Left ventricle myocardium inferior (tissue), 1 donor: ENCODE measurements around the gene JCAD. TPM values are rescaled to one million over a fixed set of nuclear protein-coding genes. Genes with fewer than 3 reads are reported as not detected.

Source experiments
- DNase-seq: peaks from one replicate; pipeline ENCODE4 v3.0.0-alpha.2; 2020
- H3K27ac ChIP-seq: fragments of 200-600 bp; replicated peaks from 2 replicates; pipeline ENCODE4 v1.8.0; 2021
- H3K27me3 ChIP-seq: fragments of 200-600 bp; 2 replicates; pipeline ENCODE4 v1.8.0; 2021; ENCODE audit warnings: low read depth
- H3K36me3 ChIP-seq: fragments of 200-600 bp; 2 replicates; pipeline ENCODE4 v1.8.0; 2021
- H3K4me1 ChIP-seq: fragments of 200-600 bp; 2 replicates; pipeline ENCODE4 v1.8.0; 2021
- H3K4me3 ChIP-seq: fragments of 200-600 bp; 2 replicates; pipeline ENCODE4 v1.8.0; 2021; ENCODE audit warnings: mild to moderate bottlenecking, moderate library complexity
- H3K9me3 ChIP-seq: fragments of 200-600 bp; replicated peaks from 2 replicates; pipeline ENCODE4 v1.8.0; 2021
- CTCF ChIP-seq: fragments of 200-600 bp; IDR thresholded peaks from 2 replicates; pipeline ENCODE4 v1.8.0; 2021; ENCODE audit warnings: antibody characterized with exemption, mild to moderate bottlenecking, borderline replicate concordance
- intact Hi-C: fragments of 100-400 bp; cut with micrococcal nuclease; formaldehyde crosslinking; loops from one replicate; pipeline ENCODE4 v1.11.0; 2022
- total RNA-seq: library from RNA; stranded (reverse); fragmentation: NEBNext Ultra II Directional; extraction: Animal tissue kit (Norgen Biotek cat#: 25700); gene quantifications from one replicate; pipeline ENCODE4 v1.2.1, GENCODE V29; 2021
- donor health status: DM: no; HTN: yes; CAD: no; lungs with severe emphysema.

The JCAD gene
- total RNA-seq, 1 donor from 2014 or later = 23.5 TPM

- DNase-seq = no peak
Measured at GRCh38 chr10:30062582-30062981, 3.2 kb upstream of the JCAD start.

GRCh38 chr10:30062090-30062489 lies 2.7 kb upstream of the JCAD start:
- Histone ChIP-seq H3K27me3 (peaks cover 35% of the 10 kb centered on the region), H3K36me3 (no peaks in the 10 kb centered on the region), H3K4me1 (peaks cover 30% of the 10 kb centered on the region), H3K27ac (peak overlapping the region; percentile 50), H3K4me3 (no peak overlapping the region), H3K9me3 (no peaks in the 10 kb centered on the region)
- no peak for DNase-seq
- no peak for TF ChIP-seq CTCF
- intact Hi-C loops = no loop called here

More at GRCh38 chr10:30062582-30062981, 3.2 kb upstream of the JCAD start:
- peaks cover 30% of the 10 kb centered on the region for H3K4me1 ChIP-seq
- H3K9me3 ChIP-seq = no peaks in the 10 kb centered on the region
- TF ChIP-seq CTCF = no peak
- intact Hi-C loops = no loop called here
- H3K27me3 ChIP-seq = peaks cover 35% of the 10 kb centered on the region
- no peaks in the 10 kb centered on the region for H3K36me3 ChIP-seq
- no peak overlapping the region for H3K4me3 ChIP-seq
- peak overlapping the region; percentile 50 for H3K27ac ChIP-seq

- peaks cover 35% of the 10 kb centered on the region for H3K27me3 ChIP-seq
- no peaks in the 10 kb centered on the region for H3K9me3 ChIP-seq
- TF ChIP-seq CTCF = no peak
- H3K4me3 ChIP-seq = peak overlapping the region; percentile 88
- H3K36me3 ChIP-seq = no peaks in the 10 kb centered on the region
- H3K4me1 ChIP-seq = peaks cover 41% of the 10 kb centered on the region
- H3K27ac ChIP-seq = peak overlapping the region; percentile 95
- intact Hi-C loops = no loop called here
- DNase-seq = no peak
Measured at GRCh38 chr10:30058570-30059132, 735 bp downstream of the JCAD start.

- Histone ChIP-seq H3K36me3 (no peaks in the 10 kb centered on the region), H3K4me1 (peaks cover 47% of the 10 kb centered on the region), H3K4me3 (peak overlapping the region; percentile 88), H3K27me3 (peaks cover 33% of the 10 kb centered on the region), H3K27ac (peak overlapping the region; percentile 95), H3K9me3 (no peaks in the 10 kb centered on the region)
- no peak for TF ChIP-seq CTCF
- intact Hi-C loops = no loop called here
- DNase-seq = no peak
Measured at GRCh38 chr10:30057894-30058556, 1.4 kb downstream of the JCAD start.

- Histone ChIP-seq H3K4me3 (peak overlapping the region; percentile 88), H3K27me3 (peaks cover 27% of the 10 kb centered on the region), H3K9me3 (no peaks in the 10 kb centered on the region), H3K27ac (peak overlapping the region; percentile 95), H3K4me1 (peaks cover 49% of the 10 kb centered on the region), H3K36me3 (no peaks in the 10 kb centered on the region)
- intact Hi-C loops = no loop called here
- no peak for TF ChIP-seq CTCF
- DNase-seq = no peak
Measured at GRCh38 chr10:30057421-30057841, 2.0 kb downstream of the JCAD start.
